ENCODE measurements around the gene PGA5. TPM values are rescaled to one million over a fixed set of nuclear protein-coding genes. Genes with fewer than 3 reads are reported as not detected.

PGA5 gene
- total RNA-seq, 1 experiment from 2014 or later, result 0.33 TPM

- H3T11ph ChIP-seq (ENCODE audit: low read length), result no peak overlapping the region
- H2BK120ac ChIP-seq (ENCODE audit: low read depth, low read length, poor library complexity, severe bottlenecking), result no peak overlapping the region
- Mint-ChIP-seq H3K4me1 (peaks cover 27 to 34% of the 10 kb centered on the region in 2 experiments), H3K27ac (peak overlapping the region in 1 of 3 experiments; percentile 70; a peak in 1 of 7 replicates), H3K36me3 (ENCODE audit: insufficient read depth in 1 of 3, low read depth in 3 of 3) (peaks cover 5 to 30% (median 21%) of the 10 kb centered on the region in 3 experiments; a peak in 6 of 7 replicates), H3K9me3 (no peaks in the 10 kb centered on the region), H3K27me3 (ENCODE audit: low read depth) (peaks cover 16% of the 10 kb centered on the region), H3K4me3 (peak overlapping the region; percentile 81)
- H4K91ac ChIP-seq (ENCODE audit: insufficient read length, low read depth, low read length), result no peak overlapping the region
- TF ChIP-seq CTCF (conservative IDR thresholded peaks at IDR 0.05), result peak; percentile 21; the same call in 1 of the 3 replicates
- H3K79me2 ChIP-seq (ENCODE audit: insufficient read depth, low read length), result no peaks in the 10 kb centered on the region
- no peaks in the 10 kb centered on the region for H3K79me1 ChIP-seq (ENCODE audit: insufficient read depth, low read depth, low read length, poor library complexity, severe bottlenecking)
- DNase-seq, result peak; percentile 50
- H3K4me2 ChIP-seq (ENCODE audit: insufficient read depth, insufficient read length, low read length), result peak overlapping the region; percentile 59
- H3K4me1 ChIP-seq (ENCODE audit: insufficient read depth, low read length), result no peaks in the 10 kb centered on the region
- no CpG with 5 or more reads among the region's 60 CpGs for WGBS (ENCODE audit: extremely low coverage, insufficient read length, low lambda C conversion rate)
- no peak overlapping the region for H2BK15ac ChIP-seq (ENCODE audit: low read depth, low read length)
- H3K27me3 ChIP-seq (ENCODE audit: insufficient read depth, low read length), result peaks cover 3% of the 10 kb centered on the region; the same call in 1 of the 2 replicates
- peaks cover 14% of the 10 kb centered on the region for H3K23me2 ChIP-seq (ENCODE audit: insufficient read length, low read depth, low read length, poor library complexity, severe bottlenecking)
- H3K14ac ChIP-seq (ENCODE audit: insufficient read depth, low read length), result 0 out of 2 replicates have a peak overlapping the region, but pooled peaks have one; percentile 33
- no peak overlapping the region for H3K4ac ChIP-seq (ENCODE audit: low read depth, low read length)
- no peak overlapping the region for H3K56ac ChIP-seq (ENCODE audit: insufficient read length, low read depth, low read length)
- H2BK20ac ChIP-seq (ENCODE audit: low read depth, low read length, poor library complexity, severe bottlenecking), result no peak overlapping the region
- no peaks in the 10 kb centered on the region for H3K9me3 ChIP-seq (ENCODE audit: control insufficient read depth, low read depth, low read length)
- no peak overlapping the region for H4K8ac ChIP-seq (replicated peaks; ENCODE audit: insufficient read length, low read depth, low read length)
- peak overlapping the region; percentile 60 for H3K9ac ChIP-seq (ENCODE audit: extremely low read depth, insufficient read length, low read length)
- no peak overlapping the region for H2AFZ ChIP-seq (ENCODE audit: low read length)
- no peak overlapping the region for H2BK5ac ChIP-seq (ENCODE audit: insufficient read length, low read length)
- H4K20me1 ChIP-seq (ENCODE audit: control insufficient read depth, insufficient read depth, insufficient read length), result no peaks in the 10 kb centered on the region
- H4K5ac ChIP-seq (ENCODE audit: insufficient read length, low read depth, low read length), result no peak overlapping the region
- H3K18ac ChIP-seq (ENCODE audit: insufficient read length, low read depth, low read length), result peak overlapping the region; percentile 18
- no peak overlapping the region for H2AK5ac ChIP-seq (ENCODE audit: insufficient read length, low read length)
- no peak overlapping the region for H3K27ac ChIP-seq (ENCODE audit: insufficient read length, low read depth, low read length)
- no peak overlapping the region for H2BK12ac ChIP-seq (ENCODE audit: insufficient read length, low read depth, low read length)
- no peak overlapping the region for H3K23ac ChIP-seq (ENCODE audit: insufficient read length, low read depth, low read length)
Observed at GRCh38 chr11:61293867-61294716, 53.1 kb downstream of the PGA5 start.
